ENCODE data around the gene SFMBT2. TPM values are rescaled to one million over a fixed set of nuclear protein-coding genes. Genes with fewer than 3 reads are reported as not detected.

The SFMBT2 gene
- total RNA-seq, 2 donors from 2014 or later, result 12.2 to 18.5 TPM

DNA sequence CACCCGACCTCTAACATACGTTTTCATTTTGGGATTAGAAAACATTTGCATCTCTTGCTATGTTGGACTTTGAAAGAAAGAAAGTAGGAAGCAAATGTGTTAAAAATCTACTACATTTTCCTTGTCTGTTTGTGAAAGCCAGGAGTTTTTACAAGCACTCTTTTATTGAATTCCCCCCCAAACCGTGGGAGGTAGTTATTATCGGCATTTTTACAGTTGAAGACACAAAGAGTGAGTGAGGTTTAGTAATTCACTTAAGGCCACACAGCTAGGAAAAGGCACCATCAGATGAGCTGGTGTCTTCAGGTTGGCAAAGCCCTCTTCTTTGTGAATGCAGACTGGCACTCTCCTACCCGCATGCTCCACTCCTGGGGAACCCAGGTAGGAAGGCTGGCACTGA, 23.5 kb upstream of the SFMBT2 start:
- DNase-seq (ENCODE audit: low spot score), result no peak
- Histone ChIP-seq H3K9me3 (no peaks in the 10 kb centered on the region), H3K27ac (no peak overlapping the region), H3K4me1 (replicated peaks) (peaks cover 3% of the 10 kb centered on the region), H3K4me3 (no peak overlapping the region), H3K36me3 (no peaks in the 10 kb centered on the region), H3K27me3 (replicated peaks; ENCODE audit: insufficient read depth) (no peaks in the 10 kb centered on the region)
- WGBS, result 55% methylated on average over 5 of the region's 5 CpGs
- intact Hi-C loops (cut with DNase I), result no loop called here
- no peak for TF ChIP-seq POLR2A (IDR thresholded peaks at IDR 0.05)
- no peak for TF ChIP-seq POLR2AphosphoS5 (IDR thresholded peaks at IDR 0.05)
- TF ChIP-seq, protein P1, sequence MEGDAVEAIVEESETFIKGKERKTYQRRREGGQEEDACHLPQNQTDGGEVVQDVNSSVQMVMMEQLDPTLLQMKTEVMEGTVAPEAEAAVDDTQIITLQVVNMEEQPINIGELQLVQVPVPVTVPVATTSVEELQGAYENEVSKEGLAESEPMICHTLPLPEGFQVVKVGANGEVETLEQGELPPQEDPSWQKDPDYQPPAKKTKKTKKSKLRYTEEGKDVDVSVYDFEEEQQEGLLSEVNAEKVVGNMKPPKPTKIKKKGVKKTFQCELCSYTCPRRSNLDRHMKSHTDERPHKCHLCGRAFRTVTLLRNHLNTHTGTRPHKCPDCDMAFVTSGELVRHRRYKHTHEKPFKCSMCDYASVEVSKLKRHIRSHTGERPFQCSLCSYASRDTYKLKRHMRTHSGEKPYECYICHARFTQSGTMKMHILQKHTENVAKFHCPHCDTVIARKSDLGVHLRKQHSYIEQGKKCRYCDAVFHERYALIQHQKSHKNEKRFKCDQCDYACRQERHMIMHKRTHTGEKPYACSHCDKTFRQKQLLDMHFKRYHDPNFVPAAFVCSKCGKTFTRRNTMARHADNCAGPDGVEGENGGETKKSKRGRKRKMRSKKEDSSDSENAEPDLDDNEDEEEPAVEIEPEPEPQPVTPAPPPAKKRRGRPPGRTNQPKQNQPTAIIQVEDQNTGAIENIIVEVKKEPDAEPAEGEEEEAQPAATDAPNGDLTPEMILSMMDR (IDR thresholded peaks at IDR 0.05), result no peak

DNA sequence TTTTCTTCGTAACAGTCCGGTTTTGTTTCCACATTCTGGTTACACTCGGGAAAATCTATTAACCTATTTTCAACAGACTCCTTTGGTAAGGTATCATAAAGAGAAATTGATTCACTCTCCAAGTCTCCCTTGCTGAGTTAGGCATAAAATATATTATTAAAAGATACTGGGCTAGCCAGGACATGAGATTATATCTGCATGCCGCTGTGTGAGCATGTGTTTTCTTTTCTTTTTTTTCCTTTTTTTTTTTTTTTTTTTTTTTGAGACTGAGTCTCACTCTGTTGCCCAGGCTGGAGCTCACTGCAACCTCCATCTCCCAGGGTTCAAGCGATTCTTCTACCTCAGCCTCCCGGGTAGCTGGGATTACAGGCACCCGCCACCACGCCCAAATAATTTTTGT, 23.0 kb upstream of the SFMBT2 start:
- intact Hi-C loops (cut with DNase I), result no loop called here
- no peak overlapping the region for H3K27ac ChIP-seq
- no peak for DNase-seq (ENCODE audit: low spot score)
- peak overlapping the region in 1 of 2 donors; percentile 1 for H3K4me3 ChIP-seq
- no peaks in the 10 kb centered on the region for H3K27me3 ChIP-seq (replicated peaks; ENCODE audit: insufficient read depth)
- peaks cover under 1% of the 10 kb centered on the region for H3K4me1 ChIP-seq (replicated peaks)
- no peaks in the 10 kb centered on the region for H3K9me3 ChIP-seq
- no peaks in the 10 kb centered on the region for H3K36me3 ChIP-seq
- WGBS, result 54% methylated on average over 8 of the region's 8 CpGs
- TF ChIP-seq, protein P1 (IDR thresholded peaks at IDR 0.05), result no peak
- TF ChIP-seq POLR2A (IDR thresholded peaks at IDR 0.05) (no peak), POLR2AphosphoS5 (IDR thresholded peaks at IDR 0.05) (no peak)

DNA sequence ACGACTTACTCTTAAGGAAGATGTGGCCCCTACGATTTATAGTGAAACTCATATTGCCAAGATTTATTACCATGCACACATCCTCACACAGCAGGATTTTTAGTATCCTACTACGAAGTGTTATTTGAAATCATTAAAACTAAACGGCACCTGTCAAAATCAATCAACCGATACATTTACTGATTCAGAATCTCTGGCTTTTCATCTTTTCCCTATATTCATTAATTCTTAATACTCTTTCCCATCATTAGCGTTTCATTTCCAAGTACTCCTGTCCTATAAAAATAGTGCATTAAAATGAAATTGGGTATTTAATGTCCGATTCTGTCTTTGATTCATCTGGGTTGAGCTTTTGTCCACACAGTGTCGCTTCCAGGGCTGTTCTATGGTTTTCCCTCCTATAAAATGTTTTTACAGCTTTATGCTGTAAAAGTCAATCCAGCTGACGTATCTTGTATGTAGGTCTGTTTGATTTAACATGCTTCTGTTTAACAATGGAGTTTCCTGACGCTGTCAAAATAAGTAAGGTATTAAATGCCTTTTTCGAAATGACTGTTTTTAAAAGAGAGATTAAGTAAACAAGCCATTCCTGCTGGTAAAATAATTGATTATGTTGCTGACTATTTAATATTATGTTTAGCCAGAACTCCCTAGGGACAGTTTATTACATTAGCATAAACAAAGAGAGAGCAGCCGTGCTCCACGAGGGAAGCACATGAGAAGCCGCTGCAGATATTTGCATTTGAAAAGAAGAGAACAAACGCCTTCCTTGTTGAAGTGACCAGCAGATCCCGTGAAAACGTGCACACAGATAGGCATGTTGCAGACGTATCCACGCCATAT, 22.3 kb upstream of the SFMBT2 start:
- H3K4me3 ChIP-seq, result peak overlapping the region in 1 of 2 donors; percentile 1
- H3K27ac ChIP-seq, result peak overlapping the region in 1 of 2 donors; percentile 15
- no peak for DNase-seq (ENCODE audit: low spot score)
- no peaks in the 10 kb centered on the region for H3K36me3 ChIP-seq
- TF ChIP-seq, protein P1 (IDR thresholded peaks at IDR 0.05), result no peak
- TF ChIP-seq POLR2A (IDR thresholded peaks at IDR 0.05) (no peak), POLR2AphosphoS5 (IDR thresholded peaks at IDR 0.05) (peak; percentile 56)
- 11% methylated on average over 19 of the region's 19 CpGs for WGBS
- no peaks in the 10 kb centered on the region for H3K9me3 ChIP-seq
- intact Hi-C loops (cut with DNase I), result no loop called here
- H3K27me3 ChIP-seq (replicated peaks; ENCODE audit: insufficient read depth), result no peaks in the 10 kb centered on the region
- no peaks in the 10 kb centered on the region for H3K4me1 ChIP-seq (replicated peaks)

DNA sequence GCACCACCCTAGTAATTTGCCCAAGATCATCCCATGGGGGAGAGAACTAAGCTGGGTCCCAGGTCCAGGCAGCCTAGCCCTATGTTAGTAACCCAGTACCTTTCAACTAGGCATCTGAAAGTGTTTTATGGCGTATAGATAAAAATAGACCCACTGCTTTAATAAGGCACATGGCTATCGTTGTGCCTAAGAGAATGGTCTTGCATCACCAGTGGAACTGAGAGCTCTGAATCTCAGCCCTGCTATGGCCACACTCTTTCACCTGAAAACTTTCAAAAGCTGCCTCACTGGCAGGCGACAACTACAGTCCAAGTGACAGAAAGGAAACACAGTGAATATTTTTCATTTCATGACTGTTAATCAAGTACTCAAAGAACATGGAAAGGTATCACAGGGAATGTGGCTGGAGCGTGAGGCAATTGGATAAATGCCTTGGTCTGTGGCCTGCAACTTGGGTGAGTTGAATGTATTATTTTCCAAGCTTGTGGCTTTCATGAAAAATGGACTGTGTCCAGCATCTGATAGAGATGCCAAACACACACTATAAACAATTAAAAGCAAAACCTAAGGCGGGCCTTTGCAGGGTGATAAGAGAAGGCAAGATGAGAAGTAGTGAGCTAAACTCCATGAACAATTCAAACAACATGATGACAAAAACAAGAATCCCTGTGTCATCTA, 18.0 kb upstream of the SFMBT2 start:
- no peaks in the 10 kb centered on the region for H3K4me1 ChIP-seq (replicated peaks)
- no peak for DNase-seq (ENCODE audit: low spot score)
- H3K9me3 ChIP-seq, result no peaks in the 10 kb centered on the region
- 71% methylated on average over 5 of the region's 5 CpGs for WGBS
- H3K27ac ChIP-seq, result no peak overlapping the region
- H3K4me3 ChIP-seq, result no peak overlapping the region
- no peaks in the 10 kb centered on the region for H3K27me3 ChIP-seq (replicated peaks; ENCODE audit: insufficient read depth)
- TF ChIP-seq, protein P1 (IDR thresholded peaks at IDR 0.05), result no peak
- no peak for TF ChIP-seq POLR2A (IDR thresholded peaks at IDR 0.05)
- no peak for TF ChIP-seq POLR2AphosphoS5 (IDR thresholded peaks at IDR 0.05)
- H3K36me3 ChIP-seq, result no peaks in the 10 kb centered on the region
- intact Hi-C loops (cut with DNase I), result no loop called here

Measured in prostate gland (tissue), 2 donors.